ENCODE measurements around the gene CCDC197.
A peak's percentile ranks its signal among the peaks of the same experiment; 100 is the strongest.

The CCDC197 gene

DNA sequence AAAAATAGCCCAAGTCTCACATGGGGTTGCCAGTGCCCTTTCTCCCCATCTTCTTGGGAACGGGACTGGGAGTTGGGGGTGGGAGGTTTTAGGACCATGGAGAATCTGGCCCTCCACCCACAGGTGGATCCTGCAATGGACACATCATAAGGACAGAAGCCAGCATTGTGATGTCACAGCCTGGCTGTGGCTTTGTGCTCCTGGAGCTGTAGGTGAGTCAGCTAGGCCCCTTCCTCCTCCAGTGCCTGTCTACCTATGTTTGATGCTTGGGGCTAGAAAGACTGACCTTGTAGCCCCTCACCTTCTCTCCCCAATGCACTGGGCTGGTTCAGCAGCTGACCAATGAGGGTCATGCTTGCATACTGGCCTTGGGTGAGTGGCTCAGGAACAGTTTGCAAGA is at the start of gene CCDC197:
TSS of gene CCDC197 (plus strand) at position 220 of the 400 bp plus-strand sequence. CDS start 831 bp downstream, outside the sequence.
- no peak for DNase-seq (ENCODE audit: low read depth)

DNA sequence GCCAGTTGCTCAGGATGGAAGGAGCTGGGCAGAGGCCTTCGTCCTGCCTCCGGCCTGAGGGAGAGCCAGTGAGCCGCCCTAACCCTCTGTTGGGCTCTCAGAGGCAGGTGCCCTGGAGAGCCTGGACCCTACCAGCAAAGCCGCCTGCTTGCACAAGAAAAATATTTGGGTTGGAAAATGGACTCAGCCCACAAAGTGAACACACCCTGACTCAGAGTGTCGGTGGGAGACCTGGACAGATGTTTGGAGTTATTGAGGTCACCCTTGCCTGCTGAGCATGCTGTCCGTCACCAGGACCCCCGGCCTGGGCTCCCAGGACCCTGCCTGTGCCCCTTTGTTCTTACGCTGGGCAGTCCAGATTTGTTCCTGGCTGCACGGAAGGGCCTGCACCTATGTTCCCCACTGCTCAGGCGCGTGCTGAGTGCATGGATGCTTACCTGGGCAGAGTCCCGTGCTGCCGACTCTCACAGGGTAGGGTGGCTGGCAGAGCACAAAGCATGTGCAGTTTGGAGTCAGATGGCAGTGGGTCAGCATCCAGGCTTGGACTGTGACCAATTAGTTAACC is 47.5 kb upstream of the CCDC197 start:
- no peak for DNase-seq (ENCODE audit: low read depth)

DNA sequence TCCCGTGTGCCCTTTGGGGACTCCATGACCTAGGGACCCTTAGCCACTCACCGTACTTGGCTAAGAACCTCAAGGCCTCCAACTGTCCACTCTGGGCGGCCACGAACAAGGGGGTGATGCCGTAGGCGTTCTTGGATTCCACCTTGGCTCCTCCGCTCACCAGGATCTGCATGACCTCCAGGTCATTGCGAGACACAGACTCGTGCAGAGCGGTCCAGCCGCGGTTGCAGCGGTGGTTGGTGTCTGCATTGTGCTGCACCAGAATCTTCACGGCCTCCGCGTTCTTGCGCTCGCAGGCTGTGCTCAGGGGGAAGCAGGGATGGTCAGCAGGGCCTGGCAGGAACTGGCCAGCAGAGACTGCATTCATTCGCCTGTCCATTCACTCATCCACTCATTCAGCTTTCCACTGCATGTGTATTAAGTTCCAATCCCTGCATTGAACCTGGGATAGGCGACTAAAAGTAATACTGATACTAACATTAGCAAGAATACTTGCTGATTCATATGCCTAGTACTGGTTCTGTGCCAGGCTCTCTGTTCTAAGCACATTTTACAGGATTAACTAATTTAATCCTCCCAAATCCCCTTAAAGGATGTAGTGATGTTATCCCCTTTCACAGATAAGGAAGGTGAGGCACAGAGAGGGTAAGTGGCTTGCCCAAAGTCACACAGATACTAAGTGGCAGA is 46.0 kb upstream of the CCDC197 start:
- DNase-seq (ENCODE audit: low read depth): no peak

DNA sequence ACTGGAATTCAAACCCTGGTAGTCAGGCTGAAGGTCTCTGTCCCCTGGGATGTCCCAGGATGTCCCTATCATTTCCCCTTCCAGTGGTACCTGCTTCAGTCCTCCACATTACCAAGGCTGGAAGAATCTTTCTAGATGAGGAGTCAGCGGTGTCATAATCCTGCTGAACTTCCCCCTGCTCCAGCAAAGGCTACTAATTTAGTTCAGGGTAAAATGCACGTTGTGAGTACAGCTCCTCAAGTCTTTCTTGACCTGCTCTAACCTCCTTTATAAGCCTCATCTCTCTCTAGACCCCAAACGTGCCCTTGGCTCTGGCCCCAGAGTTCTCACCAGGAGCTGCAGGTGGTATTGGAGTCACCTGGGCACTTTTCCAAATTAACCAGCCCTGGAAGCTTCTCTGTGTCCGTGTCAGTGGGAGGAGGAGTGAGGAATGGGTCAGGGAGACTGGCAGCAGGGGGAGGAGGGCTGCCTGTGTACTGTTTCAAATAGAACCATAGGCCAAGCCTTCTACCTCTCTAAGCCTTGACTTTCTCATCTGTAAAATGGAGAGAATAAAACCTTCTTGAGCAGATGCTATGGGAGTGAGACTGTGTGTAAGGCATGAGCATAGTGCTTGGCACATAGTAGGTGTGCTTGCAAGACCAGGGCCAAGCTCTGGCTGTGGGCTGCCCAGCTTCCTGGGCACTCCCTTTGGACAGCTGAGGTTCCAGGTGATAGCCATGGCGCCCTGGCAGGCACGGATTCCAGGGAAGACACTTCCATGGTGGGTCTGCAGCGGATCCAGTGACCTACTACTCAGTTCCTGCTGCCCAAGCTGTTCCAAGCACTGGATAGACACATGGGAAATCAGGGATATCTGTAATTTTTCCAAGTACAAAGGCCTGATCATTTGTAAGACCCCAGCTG is 45.2 kb upstream of the CCDC197 start:
- DNase-seq (ENCODE audit: low read depth): peak; percentile 21

DNA sequence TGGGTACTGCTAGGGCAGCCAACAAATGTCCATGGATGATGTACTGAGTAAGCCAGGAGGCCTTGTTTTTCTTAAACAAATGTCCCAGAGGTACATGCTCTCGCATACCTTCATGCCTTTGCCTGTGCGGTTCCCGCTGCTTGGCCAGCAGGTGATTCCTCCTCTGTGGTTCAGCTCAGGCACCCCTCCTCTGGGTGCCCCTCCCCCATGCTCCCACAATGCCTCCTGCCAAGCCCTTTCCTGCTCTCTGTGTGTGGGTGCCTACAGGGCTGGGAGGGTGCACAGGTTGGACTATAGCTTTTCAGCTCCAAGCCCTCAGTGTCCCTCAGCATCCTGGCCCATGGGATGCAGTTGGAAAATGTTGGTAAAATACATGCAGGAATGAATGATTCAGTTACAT is 44.3 kb upstream of the CCDC197 start:
- DNase-seq (ENCODE audit: low read depth): no peak

DNA sequence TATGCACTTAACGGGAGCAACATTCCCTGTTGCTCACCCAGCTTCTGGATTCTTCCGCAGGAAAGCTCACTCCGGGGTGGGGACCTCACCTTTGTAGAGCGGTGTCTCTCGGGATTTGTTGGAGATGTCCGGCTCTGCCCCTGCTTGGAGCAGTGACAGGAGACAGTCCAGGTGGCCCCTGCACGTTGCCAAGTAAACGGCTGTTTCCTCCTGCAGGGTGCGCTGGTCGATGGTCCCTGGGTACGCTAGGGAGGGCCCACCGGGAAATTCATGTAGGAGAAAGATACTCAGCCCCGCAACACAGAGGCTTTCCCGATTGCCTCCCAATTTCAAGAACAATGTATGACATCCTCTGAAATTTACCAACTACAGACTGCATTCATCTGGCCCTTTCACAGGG is 43.8 kb upstream of the CCDC197 start:
- DNase-seq (ENCODE audit: low read depth): no peak

DNA sequence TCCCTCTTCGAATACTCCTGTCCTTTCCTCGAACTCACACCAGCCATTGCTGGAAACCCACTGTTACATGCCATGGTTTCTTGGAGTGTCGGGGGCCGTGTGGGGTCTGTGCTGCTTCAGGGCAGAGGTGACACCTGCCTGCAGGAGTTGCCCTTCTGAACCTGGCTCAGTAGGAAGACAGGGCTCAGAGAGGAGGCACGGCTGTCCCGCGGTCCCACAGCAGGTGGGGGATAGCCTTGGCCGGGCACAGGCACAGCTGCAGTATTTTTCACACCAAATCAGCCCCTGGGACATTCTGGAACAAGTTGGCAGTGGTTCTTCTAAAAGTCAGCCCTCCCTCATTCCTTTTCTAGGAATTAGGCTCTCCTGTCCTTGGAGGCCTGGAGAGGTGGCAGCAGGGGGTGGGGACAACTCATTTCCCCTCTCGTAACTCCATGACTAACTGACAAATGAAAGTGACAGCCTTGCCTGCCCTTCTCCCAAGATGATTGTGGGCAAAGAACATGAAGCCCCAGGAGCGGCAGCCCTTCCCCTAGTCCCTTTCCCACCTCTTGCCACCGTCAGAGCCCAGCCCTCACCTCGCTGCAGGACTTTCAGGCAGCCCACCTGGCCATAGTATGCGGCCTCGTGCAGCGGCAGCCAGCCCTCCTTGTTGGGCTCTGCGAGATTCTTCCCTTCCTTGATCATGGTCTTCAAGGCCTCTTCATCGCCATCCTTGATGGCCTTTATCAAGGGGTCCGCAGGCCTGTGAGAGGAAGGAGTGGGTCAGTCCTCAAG is 43.2 kb upstream of the CCDC197 start:
- DNase-seq (ENCODE audit: low read depth): no peak

DNA sequence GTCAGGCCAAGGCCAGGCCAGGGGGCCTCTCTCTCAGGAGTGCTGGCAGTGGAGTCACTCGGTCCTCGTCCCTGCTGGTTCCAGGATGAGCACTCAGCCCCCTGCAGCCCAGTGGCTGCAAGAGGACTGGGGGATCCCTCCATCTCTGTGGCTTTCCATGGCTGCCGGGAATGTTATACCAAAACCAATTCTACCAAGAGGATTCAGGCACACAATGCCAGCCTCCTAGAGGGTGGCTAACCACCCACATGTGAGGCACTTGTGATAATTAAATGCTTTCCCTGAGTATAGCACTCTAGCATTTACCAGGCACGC is 42.6 kb upstream of the CCDC197 start:
- no peak for DNase-seq (ENCODE audit: low read depth)

DNA sequence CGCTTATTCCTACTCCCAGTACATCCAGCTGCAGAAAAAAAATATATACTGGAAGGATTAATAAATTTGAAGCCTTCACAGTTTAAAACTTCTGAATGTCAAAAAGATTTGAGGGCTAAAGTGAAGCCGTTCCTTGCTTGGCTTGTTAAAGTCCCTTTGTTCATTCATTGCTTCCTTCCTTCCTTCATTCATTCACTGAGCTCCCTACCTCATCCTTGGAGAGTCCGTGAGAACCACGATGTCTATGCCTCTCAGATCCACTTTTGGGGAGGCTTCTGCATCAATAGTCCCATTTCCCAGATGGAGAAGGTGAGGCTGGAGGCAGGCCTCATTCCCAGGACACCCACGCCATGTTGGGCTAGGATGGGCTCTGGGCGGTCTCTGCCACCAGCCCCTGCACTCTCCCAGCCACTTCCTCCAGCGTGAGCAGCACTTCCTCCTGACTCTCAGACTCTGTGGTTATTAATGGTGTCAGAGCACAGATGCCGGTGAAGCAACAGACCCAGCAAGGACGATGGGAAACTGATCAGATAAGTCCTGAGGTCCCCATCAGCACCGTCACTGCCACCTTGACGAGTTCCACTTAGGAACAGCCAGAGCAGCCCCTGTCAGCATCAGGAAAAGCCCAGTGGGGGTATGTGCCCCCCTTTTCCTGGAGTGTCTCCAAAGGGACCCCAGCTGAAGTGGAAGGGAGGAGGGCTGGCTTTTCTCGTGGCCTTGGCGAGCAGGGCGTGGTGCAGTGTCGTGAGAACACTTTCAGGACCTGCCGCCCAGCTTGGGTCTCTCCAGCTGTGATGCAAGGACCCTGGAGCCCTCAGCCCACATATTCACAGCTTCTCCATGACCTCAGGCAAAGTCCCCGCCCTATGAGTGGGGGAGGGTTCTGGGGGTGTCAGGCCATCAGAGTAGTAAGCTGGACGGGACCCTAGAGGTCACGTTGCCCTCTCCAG is 41.9 kb upstream of the CCDC197 start:
- no peak for DNase-seq (ENCODE audit: low read depth)

DNA sequence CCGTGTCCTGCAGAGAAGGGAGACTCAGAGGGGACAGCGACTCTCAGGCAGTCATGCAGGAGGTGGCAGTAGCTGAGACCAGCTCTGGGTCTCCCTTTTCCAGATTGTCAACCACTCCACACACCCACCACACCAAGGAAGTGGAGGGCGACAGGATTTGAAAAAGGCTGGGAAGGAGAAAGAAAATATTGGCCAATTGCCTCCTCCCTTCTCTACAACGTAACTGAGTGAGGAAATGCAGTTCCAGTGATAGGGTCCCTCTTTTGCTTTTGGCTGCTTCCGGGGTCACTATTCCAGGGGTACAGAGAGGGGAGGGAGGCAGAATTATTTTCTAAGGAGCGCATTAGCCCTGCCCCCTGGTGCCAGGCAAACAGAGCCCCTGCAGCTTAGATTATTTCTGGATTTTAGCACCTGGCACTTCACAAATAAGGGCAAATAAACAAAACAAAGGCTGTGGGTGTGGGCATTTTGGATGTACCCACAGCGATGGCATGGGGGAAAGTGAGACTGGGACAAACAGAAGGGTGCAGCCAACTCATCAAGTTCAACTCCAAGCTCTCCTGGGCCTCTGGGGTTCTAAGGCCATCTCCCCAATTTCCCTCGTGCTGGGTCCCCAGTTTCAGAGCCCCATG is 41.1 kb upstream of the CCDC197 start:
- DNase-seq (ENCODE audit: low read depth): no peak

DNA sequence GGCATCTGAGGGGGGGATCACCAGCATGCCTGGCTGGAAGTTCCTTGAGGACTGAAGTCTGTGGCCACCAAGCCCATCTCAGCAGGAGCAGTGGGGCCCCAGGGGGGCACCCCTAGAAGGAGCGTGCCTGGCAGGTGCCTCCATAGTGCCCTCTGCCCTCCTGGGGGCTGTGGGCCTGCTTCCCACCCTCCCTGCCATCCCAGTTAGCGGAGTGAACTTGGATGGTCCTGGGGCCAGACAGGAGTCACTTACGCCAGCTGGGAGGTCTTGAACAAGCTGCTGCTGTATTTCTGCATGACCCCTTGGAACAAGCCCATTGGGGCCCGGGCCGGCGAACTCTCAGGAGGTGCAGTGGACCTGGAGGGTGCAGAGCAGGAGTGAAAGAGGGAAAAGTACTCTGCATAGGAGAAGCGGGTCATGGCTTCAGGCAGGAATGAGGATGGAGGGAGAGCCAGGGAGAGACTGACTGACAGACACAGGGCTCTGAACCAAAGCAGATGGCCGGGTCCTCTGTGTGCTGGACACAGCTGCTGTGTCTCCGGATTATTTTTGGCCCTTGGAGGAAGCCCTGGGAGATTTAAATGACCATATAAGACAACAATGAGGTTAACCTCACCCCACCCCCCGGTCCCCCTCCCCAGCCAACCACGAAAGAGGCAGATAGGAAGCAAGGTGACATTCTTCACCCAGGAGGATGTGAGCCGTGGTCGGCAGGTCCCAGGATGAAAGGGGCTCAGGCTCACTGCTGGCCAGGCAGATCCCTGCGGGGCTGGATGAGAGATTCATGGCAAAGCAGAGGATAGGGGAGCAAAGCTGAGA is 40.4 kb upstream of the CCDC197 start:
- no peak for DNase-seq (ENCODE audit: low read depth)

DNA sequence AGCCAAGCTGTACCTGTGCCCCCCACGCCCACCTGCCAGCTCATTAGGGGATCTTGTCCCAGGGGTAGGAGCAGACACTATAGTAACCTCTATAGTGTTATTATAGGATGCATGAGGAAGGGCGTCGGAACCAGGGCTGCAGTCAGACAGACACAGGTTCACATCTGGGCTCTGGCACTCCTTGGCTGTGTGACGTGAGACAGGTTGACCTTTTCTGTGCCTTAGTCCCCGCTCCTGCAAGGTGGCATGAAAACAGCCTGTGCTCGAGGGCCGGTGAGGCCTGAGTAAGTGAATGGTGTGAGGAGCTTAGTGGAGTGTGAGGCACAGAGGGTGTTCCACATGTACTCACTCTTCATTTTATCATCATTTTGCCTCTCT is 39.8 kb upstream of the CCDC197 start:
- DNase-seq (ENCODE audit: low read depth): no peak

DNA sequence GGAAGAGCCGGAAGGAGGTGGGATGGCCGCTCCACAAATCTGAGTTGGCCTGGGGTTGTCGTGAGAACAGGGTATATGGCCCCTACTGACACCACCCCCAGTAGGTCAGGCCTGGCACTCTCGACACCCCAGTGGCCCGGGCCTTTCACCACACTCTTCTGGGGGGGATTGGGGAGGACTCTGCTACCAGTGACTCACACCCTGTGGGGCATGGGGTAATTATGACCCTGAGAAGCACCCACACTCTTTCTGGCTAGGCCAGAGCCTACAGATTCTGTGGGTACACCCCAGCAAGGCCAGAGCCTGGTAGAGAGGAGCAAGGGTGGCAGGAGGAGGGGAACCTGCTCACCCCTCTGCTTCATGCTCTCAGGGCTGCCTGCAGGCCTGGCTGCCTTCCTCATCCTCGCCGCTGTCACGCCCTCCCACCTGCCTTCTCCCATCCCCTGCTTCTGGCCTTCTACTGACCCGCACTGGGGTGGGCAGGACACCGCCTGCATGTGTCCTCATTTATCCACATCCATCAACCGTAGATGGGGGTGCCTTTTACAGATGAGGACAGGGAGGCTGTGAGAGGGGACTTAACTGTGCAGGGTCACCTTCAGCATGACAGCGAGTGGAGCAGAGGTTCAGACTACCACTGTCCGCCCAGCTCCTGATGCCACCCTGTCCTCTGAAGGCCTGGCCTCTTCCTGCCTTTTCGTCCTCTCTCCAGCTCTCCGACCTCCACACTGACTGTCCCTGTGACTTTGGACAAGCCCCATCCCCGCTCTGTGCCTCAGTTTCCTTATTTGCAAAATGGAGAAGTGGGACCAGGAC is 39.1 kb upstream of the CCDC197 start:
- DNase-seq (ENCODE audit: low read depth): no peak

DNA sequence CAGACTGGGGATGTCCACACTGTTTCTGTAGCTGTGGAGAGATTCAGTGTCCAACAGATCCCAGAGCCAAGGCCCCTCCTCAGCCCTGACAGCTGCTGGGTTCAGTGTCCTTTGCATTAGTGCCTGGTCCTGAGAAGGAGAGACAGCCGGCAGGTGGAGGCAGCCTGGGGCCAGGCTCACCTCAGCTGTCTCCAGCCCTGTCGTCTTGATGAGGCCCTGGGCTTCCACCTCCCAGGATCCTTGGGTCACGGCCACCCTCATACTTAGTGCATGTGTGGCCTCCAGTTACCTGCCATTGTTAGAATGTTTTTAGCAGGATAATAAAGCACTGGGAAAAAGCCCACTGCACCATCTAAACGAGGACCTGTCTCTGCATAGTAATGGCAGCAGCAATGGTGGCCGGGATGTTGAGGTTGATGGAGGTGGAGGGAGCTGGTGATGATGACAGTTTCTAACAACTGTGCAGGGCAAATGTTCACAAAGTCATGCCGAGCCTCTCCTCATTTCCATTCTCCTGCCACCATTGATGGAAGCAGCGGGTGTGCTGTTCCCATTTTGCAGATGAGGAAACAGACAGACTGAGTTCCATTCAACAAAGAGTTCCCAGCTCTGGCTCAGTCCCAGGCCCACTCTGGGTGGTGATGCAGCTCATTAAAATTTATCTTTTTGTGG is 38.4 kb upstream of the CCDC197 start:
- DNase-seq (ENCODE audit: low read depth): no peak

DNA sequence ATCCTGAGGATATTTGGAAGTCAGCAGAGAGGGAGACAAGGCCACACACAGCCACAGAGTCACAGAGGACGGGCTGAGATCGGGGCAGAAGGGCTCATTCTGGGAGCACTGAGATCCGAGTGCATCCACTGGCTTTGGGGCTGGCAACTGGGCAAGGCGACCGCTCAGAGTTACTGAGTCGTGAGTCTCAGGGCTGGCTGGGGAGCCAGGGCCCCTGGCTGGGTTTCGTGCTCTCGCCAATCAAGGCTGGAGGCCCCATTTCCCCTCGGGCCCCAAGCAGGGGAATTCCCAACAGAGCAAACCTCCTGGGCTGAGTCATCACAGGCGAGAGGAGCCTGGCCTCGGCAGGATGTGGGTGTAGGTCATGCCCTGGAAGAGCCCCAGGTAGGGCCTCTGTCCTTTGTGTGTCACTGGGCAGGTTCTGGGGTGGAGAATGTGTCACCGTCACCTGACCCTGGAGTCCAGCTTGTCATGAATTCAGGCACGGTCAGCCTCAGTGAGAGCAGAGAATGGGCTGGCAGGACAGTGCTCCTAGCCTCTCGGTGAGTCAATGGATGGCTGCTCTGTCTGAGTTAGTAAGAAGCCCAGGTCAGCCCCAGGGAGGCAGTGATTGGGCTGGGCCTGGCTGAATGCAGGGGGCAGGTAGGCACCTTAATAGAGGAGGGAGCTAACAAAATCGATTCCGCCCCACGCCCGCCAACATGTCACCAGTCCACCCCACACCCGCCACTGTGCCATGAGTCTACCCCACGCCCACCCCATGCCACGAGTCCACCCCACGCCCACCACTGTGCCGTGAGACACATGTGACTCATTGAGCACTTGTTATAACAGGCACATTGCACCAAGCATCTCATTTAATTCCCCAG is 37.6 kb upstream of the CCDC197 start:
- peak; percentile 88 for DNase-seq (ENCODE audit: low read depth)

DNA sequence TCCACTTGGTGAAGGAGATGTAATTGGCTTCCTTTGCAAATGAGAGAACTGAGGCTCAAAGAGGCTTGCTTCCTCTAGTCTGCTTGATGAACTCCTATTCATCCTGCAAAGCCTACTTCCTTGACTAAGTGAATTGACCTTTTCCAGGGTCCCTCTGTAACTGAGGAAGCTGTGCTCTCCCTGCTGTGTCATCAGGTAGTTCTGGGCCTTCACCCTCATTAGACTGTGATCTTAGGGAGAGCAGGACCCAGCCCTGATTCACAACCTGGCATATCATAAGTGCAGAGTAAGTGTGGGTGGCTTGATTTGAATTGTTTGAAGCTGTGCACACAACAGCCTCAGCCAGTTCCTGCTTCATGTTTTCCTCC is 37.0 kb upstream of the CCDC197 start:
- no peak for DNase-seq (ENCODE audit: low read depth)

DNA sequence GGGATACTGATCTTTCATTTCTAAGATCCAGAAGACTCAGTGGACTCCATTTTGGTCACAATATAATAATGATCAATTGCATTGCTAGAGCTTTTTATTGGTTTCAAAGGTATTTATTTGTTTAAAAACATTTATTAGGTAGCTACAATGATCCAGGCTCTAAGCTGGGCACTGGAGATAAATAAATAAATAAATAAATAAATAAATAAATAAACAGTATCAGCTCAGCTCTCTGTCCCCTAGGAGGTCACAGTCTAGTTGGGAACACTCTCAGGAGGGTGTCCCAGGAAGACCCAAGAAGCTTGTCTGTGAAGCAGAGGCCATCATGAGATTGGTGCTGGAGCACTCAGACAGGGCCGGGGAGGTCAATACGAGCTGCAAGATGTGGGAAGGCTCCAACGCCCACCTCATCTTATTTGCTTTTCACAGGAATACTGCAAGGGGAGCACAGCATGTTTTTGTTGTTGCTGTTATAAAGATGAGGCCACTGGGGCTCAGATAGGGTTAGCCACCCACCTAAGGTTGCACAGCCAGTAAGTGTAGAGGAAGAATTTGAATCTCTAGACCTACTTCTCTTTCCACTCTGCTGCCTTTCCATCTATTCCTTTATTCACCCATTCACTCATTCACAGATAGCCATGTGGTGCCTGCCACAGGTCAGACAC is 36.2 kb upstream of the CCDC197 start:
- DNase-seq (ENCODE audit: low read depth): no peak
